Astrocyte (in vitro differentiated cells and primary cell): Measurements from ENCODE around the gene DLX6. TPM values are rescaled to one million over a fixed set of nuclear protein-coding genes. Genes with fewer than 3 reads are reported as not detected.

Experiments used
- DNase-seq: peaks from one replicate; pipeline ENCODE4 v3.0.0-alpha.2; 2010; ENCODE audit warnings: low read depth
- FAIRE-seq: peaks from 2 replicates; lab custom pipeline; 2011; peaks lifted over from hg19 to GRCh38; lab: Jason Lieb, UNC
- H2AFZ ChIP-seq: 2 replicates; pipeline ENCODE4 v1.6.0; 2012; ENCODE audit warnings: low read depth, low read length, inconsistent platforms
- H3K27ac ChIP-seq: 2 replicates; pipeline ENCODE4 v1.5.1; 2011; ENCODE audit warnings: low read depth, low read length, inconsistent platforms
- H3K27me3 ChIP-seq: 2 replicates; pipeline ENCODE4 v1.6.0; 2011; ENCODE audit warnings: low read length, inconsistent platforms; ENCODE audit not compliant: insufficient read depth
- H3K36me3 ChIP-seq: 2 replicates; pipeline ENCODE4 v1.5.1; 2011; ENCODE audit warnings: low read length, inconsistent platforms; ENCODE audit not compliant: insufficient read depth
- H3K4me1 ChIP-seq: 2 replicates; pipeline ENCODE4 v1.5.1; 2011; ENCODE audit warnings: low read length, inconsistent platforms; ENCODE audit not compliant: insufficient read depth
- H3K4me2 ChIP-seq: 2 replicates; pipeline ENCODE4 v1.6.0; 2012; ENCODE audit warnings: low read length, inconsistent platforms
- H3K4me3 ChIP-seq: 2 replicates; pipeline ENCODE4 v1.5.1; 2011; ENCODE audit warnings: low read depth, mild to moderate bottlenecking, low read length, inconsistent platforms; ENCODE audit not compliant: insufficient read depth
- H3K79me2 ChIP-seq: 2 replicates; pipeline ENCODE4 v1.6.0; 2012; ENCODE audit warnings: mild to moderate bottlenecking, low read length, inconsistent platforms; ENCODE audit not compliant: insufficient read depth
- H3K9ac ChIP-seq: 2 replicates; pipeline ENCODE4 v1.6.0; 2012; ENCODE audit warnings: mild to moderate bottlenecking, low read length, inconsistent platforms
- H3K9me3 ChIP-seq: 2 replicates; pipeline ENCODE4 v1.5.1; 2012; ENCODE audit warnings: low read depth, mild to moderate bottlenecking, low read length, inconsistent platforms; ENCODE audit not compliant: insufficient read depth
- H4K20me1 ChIP-seq: 2 replicates; pipeline ENCODE4 v1.6.0; 2012; ENCODE audit warnings: low read length, inconsistent platforms; ENCODE audit not compliant: insufficient read depth
- H3K27ac Mint-ChIP-seq: one replicate; pipeline ENCODE4 v1.8.0; 2021; ENCODE audit warnings: mild to moderate bottlenecking, mixed read lengths; ENCODE audit not compliant: unreplicated experiment
- H3K27me3 Mint-ChIP-seq: one replicate; pipeline ENCODE4 v1.8.0; 2021; ENCODE audit warnings: low read depth, mixed read lengths; ENCODE audit not compliant: unreplicated experiment
- H3K36me3 Mint-ChIP-seq: one replicate; pipeline ENCODE4 v1.8.0; 2021; ENCODE audit warnings: low read depth, mixed read lengths; ENCODE audit not compliant: unreplicated experiment
- H3K4me1 Mint-ChIP-seq: one replicate; pipeline ENCODE4 v1.8.0; 2021; ENCODE audit warnings: low read depth, mixed read lengths; ENCODE audit not compliant: unreplicated experiment
- H3K4me3 Mint-ChIP-seq: one replicate; pipeline ENCODE4 v1.8.0; 2021; ENCODE audit warnings: mild to moderate bottlenecking, moderate library complexity, mixed read lengths; ENCODE audit not compliant: unreplicated experiment
- H3K9me3 Mint-ChIP-seq: one replicate; pipeline ENCODE4 v1.8.0; 2021; ENCODE audit warnings: mild to moderate bottlenecking, mixed read lengths; ENCODE audit not compliant: unreplicated experiment
- CTCF ChIP-seq: IDR thresholded peaks from 2 replicates; pipeline ENCODE4 v1.5.1; 2011; ENCODE audit warnings: low read depth, mild to moderate bottlenecking, inconsistent platforms, low read length, moderate library complexity; ENCODE audit not compliant: insufficient read depth
- EZH2 ChIP-seq: IDR thresholded peaks from 2 replicates; pipeline ENCODE4 v1.6.1; 2012; ENCODE audit warnings: mild to moderate bottlenecking, low read length, inconsistent platforms; ENCODE audit not compliant: insufficient read depth
- total RNA-seq: library from RNA; stranded (reverse); gene quantifications from 2 replicates; pipeline ENCODE4 v1.2.1, GENCODE V29; 2021

Gene DLX6
- total RNA-seq, 1 donor from 2014 or later = 0.25 TPM

DNA sequence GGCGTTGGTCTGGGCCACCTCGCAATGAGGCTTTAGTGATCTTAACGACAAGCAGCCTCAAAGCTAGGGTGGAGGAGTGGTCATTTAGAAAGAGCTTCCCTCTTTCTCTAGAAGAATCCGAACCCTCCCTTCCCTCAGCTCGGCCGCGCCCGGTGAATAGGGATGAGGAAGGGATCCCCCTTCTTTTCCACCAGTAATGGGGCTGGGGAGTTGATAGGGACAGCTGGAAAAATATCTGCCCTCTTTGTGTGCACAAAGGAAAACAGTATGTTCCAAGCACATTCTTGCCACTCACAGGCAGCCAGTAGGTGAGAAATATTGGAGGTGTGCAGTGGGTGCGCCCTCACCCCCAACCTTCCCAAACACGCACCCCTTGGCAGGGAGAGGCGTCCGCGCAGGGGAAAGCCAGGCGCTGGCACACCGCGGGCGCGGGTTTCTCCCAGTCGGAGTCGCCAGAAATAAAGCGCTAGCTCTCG is 12.8 kb downstream of the DLX6 start:
- Histone ChIP-seq H3K27ac (no peak overlapping the region), H3K9me3 (peaks cover 12% of the 10 kb centered on the region), H3K4me2 (no peak overlapping the region), H3K4me1 (peaks cover 5% of the 10 kb centered on the region), H3K9ac (no peak overlapping the region), H3K79me2 (no peaks in the 10 kb centered on the region), H3K27me3 (peaks cover 96% of the 10 kb centered on the region), H2AFZ (no peak overlapping the region), H4K20me1 (no peaks in the 10 kb centered on the region), H3K36me3 (no peaks in the 10 kb centered on the region), H3K4me3 (no peak overlapping the region)
- Mint-ChIP-seq H3K27ac (no peak overlapping the region), H3K9me3 (peaks cover 29% of the 10 kb centered on the region), H3K36me3 (peaks cover 4% of the 10 kb centered on the region), H3K27me3 (peaks cover 89% of the 10 kb centered on the region), H3K4me3 (no peak overlapping the region), H3K4me1 (peaks cover 14% of the 10 kb centered on the region)
- DNase-seq (no peak), FAIRE-seq (no peak)
- no peak for TF ChIP-seq CTCF
- TF ChIP-seq EZH2 = no peak

DNA sequence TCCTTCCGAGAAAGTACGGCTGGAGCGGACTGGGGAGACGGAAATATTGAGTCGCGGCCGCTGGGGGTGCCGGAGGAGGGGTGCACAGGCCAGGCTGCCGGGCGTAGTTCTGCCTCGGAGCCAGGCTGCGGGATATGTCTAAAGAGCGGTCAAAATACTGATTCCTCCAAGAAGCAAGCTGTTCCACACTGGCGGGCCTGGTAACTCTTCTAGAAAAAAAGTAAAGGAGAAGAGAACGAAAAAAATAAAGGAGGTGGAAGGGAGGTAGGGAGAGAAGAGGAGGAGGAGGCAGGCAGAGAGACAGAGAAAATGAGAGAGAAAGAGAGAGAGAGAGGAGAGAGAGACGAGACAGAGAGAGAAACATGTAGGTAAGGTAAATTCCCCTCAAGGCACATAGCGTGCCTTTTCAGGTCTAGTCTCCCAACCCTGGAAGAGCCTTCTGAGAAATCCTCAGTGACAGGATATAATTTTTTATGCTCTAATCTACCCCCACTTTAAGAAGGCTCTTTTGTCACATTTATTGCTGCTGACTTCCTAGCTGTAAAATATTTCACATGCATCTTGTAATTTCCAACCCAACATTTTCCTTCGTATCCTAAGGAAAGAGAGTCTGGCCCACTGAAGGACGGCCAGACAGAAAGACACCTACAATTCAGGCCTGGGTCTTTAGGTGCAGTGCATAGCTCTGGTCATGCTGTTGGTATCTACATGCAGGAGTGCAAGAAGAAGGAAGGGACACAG is 13.6 kb downstream of the DLX6 start:
- Histone ChIP-seq H3K4me1 (peaks cover 5% of the 10 kb centered on the region), H3K9me3 (peaks cover 12% of the 10 kb centered on the region), H3K4me2 (no peak overlapping the region), H3K79me2 (no peaks in the 10 kb centered on the region), H3K36me3 (no peaks in the 10 kb centered on the region), H3K27ac (no peak overlapping the region), H3K4me3 (no peak overlapping the region), H3K9ac (no peak overlapping the region), H2AFZ (no peak overlapping the region), H3K27me3 (peaks cover 96% of the 10 kb centered on the region), H4K20me1 (no peaks in the 10 kb centered on the region)
- H3K4me3 Mint-ChIP-seq = no peak overlapping the region
- TF ChIP-seq CTCF (no peak), EZH2 (no peak)
- H3K36me3 Mint-ChIP-seq = peaks cover 4% of the 10 kb centered on the region
- FAIRE-seq (no peak), DNase-seq (no peak)
- H3K27ac Mint-ChIP-seq = no peak overlapping the region
- peaks cover 15% of the 10 kb centered on the region for H3K4me1 Mint-ChIP-seq
- peaks cover 86% of the 10 kb centered on the region for H3K27me3 Mint-ChIP-seq
- peaks cover 26% of the 10 kb centered on the region for H3K9me3 Mint-ChIP-seq

GRCh38 chr7:97019710-97020225 is 14.4 kb downstream of the DLX6 start:
- FAIRE-seq (no peak), DNase-seq (no peak)
- H3K4me3 ChIP-seq = no peak overlapping the region
- peaks cover 96% of the 10 kb centered on the region for H3K27me3 ChIP-seq
- no peak overlapping the region for H3K4me2 ChIP-seq
- H3K79me2 ChIP-seq = no peaks in the 10 kb centered on the region
- no peak overlapping the region for H2AFZ ChIP-seq
- H3K9me3 ChIP-seq = peaks cover 12% of the 10 kb centered on the region
- H3K36me3 ChIP-seq = no peaks in the 10 kb centered on the region
- H3K9ac ChIP-seq = no peak overlapping the region
- no peak overlapping the region for H3K27ac ChIP-seq
- peaks cover 4% of the 10 kb centered on the region for H3K36me3 Mint-ChIP-seq
- H3K27ac Mint-ChIP-seq = no peak overlapping the region
- no peak overlapping the region for H3K4me3 Mint-ChIP-seq
- no peaks in the 10 kb centered on the region for H4K20me1 ChIP-seq
- H3K4me1 Mint-ChIP-seq = peaks cover 15% of the 10 kb centered on the region
- peaks cover 5% of the 10 kb centered on the region for H3K4me1 ChIP-seq
- TF ChIP-seq CTCF = no peak
- no peak for TF ChIP-seq EZH2
- H3K27me3 Mint-ChIP-seq = peaks cover 86% of the 10 kb centered on the region
- H3K9me3 Mint-ChIP-seq = peaks cover 24% of the 10 kb centered on the region
